ENCODE data around the gene NQO2. TPM values are rescaled to one million over a fixed set of nuclear protein-coding genes. Genes with fewer than 3 reads are reported as not detected.
"Not testable (repeated sequence)": the region's sequence is repeated elsewhere in the genome, so short reads cannot be mapped to it uniquely, and the experiment has no call there.

The NQO2 gene
- total and polyA plus RNA-seq, 2 experiments from 2014 or later = 23.4 to 38.5 TPM

GRCh38 chr6:2998998-2999617 lies 586 bp upstream of the NQO2 start:
- no peaks in the 10 kb centered on the region for H3K9me2 ChIP-seq (replicated peaks; ENCODE audit: insufficient read depth)
- no peaks in the 10 kb centered on the region for H3K36me3 ChIP-seq (replicated peaks; ENCODE audit: insufficient read depth, low read depth)
- H3K4me3 ChIP-seq = peak overlapping the region; percentile 50
- TF ChIP-seq CTCF (IDR thresholded peaks at IDR 0.05; ENCODE audit: poor library complexity) = no peak
- no peak for TF ChIP-seq EZH2 (IDR thresholded peaks at IDR 0.05; ENCODE audit: borderline replicate concordance)
- no peak for TF ChIP-seq EZH2phosphoT487 (IDR thresholded peaks at IDR 0.05; ENCODE audit: low read depth, severe bottlenecking, unreplicated experiment)
- peaks cover 8% of the 10 kb centered on the region for H3K4me1 ChIP-seq (ENCODE audit: insufficient read depth)
- H2AFZ ChIP-seq = peak overlapping the region; percentile 66
- peak overlapping the region; percentile 95 for H3K27ac ChIP-seq
- peaks cover 2% of the 10 kb centered on the region for H3K79me2 ChIP-seq
- 2% methylated on average over 30 of the region's 30 CpGs for WGBS (ENCODE audit: low lambda C conversion rate, missing lambda C conversion rate)
- no peaks in the 10 kb centered on the region for H3K27me3 ChIP-seq
- no peaks in the 10 kb centered on the region for H3K9me3 ChIP-seq (ENCODE audit: low read depth)
- peak; percentile 90 for DNase-seq (ENCODE audit: low spot score)
- H4K20me1 ChIP-seq (ENCODE audit: insufficient read depth, poor library complexity, severe bottlenecking) = no peaks in the 10 kb centered on the region
- peak overlapping the region; percentile 88 for H3K4me2 ChIP-seq

GRCh38 chr6:3001146-3001772 lies 1.6 kb downstream of the NQO2 start:
- no peak overlapping the region for H3K4me2 ChIP-seq
- H3K4me3 ChIP-seq = no peak overlapping the region
- TF ChIP-seq EZH2 (IDR thresholded peaks at IDR 0.05; ENCODE audit: borderline replicate concordance) (no peak), CTCF (IDR thresholded peaks at IDR 0.05; ENCODE audit: poor library complexity) (no peak), EZH2phosphoT487 (IDR thresholded peaks at IDR 0.05; ENCODE audit: low read depth, severe bottlenecking, unreplicated experiment) (no peak)
- H3K9me3 ChIP-seq (ENCODE audit: low read depth) = no peaks in the 10 kb centered on the region
- H3K4me1 ChIP-seq (ENCODE audit: insufficient read depth) = peaks cover 8% of the 10 kb centered on the region
- peaks cover 2% of the 10 kb centered on the region for H3K79me2 ChIP-seq
- no peaks in the 10 kb centered on the region for H3K9me2 ChIP-seq (replicated peaks; ENCODE audit: insufficient read depth)
- WGBS (ENCODE audit: low lambda C conversion rate, missing lambda C conversion rate) = 94% methylated on average over 11 of the region's 11 CpGs
- H3K27me3 ChIP-seq = no peaks in the 10 kb centered on the region
- no peak for DNase-seq (ENCODE audit: low spot score)
- H3K27ac ChIP-seq = no peak overlapping the region
- no peaks in the 10 kb centered on the region for H3K36me3 ChIP-seq (replicated peaks; ENCODE audit: insufficient read depth, low read depth)
- no peaks in the 10 kb centered on the region for H4K20me1 ChIP-seq (ENCODE audit: insufficient read depth, poor library complexity, severe bottlenecking)
- no peak overlapping the region for H2AFZ ChIP-seq

- Histone ChIP-seq H4K20me1 (ENCODE audit: insufficient read depth, poor library complexity, severe bottlenecking) (no peaks in the 10 kb centered on the region), H3K36me3 (replicated peaks; ENCODE audit: insufficient read depth, low read depth) (no peaks in the 10 kb centered on the region), H3K4me3 (no peak overlapping the region), H3K79me2 (peaks cover 2% of the 10 kb centered on the region), H3K4me1 (ENCODE audit: insufficient read depth) (peaks cover 8% of the 10 kb centered on the region), H3K9me3 (ENCODE audit: low read depth) (no peaks in the 10 kb centered on the region), H2AFZ (no peak overlapping the region), H3K27ac (no peak overlapping the region), H3K27me3 (no peaks in the 10 kb centered on the region), H3K9me2 (replicated peaks; ENCODE audit: insufficient read depth) (no peaks in the 10 kb centered on the region), H3K4me2 (no peak overlapping the region)
- DNase-seq (ENCODE audit: low spot score) = peak; percentile 55
- peak; percentile 44 for TF ChIP-seq CTCF (IDR thresholded peaks at IDR 0.05; ENCODE audit: poor library complexity)
- TF ChIP-seq EZH2 (IDR thresholded peaks at IDR 0.05; ENCODE audit: borderline replicate concordance) = no peak
- 62% methylated on average over 2 of the region's 2 CpGs for WGBS (ENCODE audit: low lambda C conversion rate, missing lambda C conversion rate)
Observed at GRCh38 chr6:3001773-3002293, 2.1 kb downstream of the NQO2 start.

- not testable (repeated sequence) for H3K79me2 ChIP-seq; H3K27ac ChIP-seq; DNase-seq (ENCODE audit: low spot score); H3K4me1 ChIP-seq (ENCODE audit: insufficient read depth); H3K9me3 ChIP-seq (ENCODE audit: low read depth); H2AFZ ChIP-seq; H3K4me3 ChIP-seq; H3K4me2 ChIP-seq; H3K27me3 ChIP-seq; H3K9me2 ChIP-seq (replicated peaks; ENCODE audit: insufficient read depth); H4K20me1 ChIP-seq (ENCODE audit: insufficient read depth, poor library complexity, severe bottlenecking); H3K36me3 ChIP-seq (replicated peaks; ENCODE audit: insufficient read depth, low read depth)
- WGBS (ENCODE audit: low lambda C conversion rate, missing lambda C conversion rate) = 87% methylated on average over 4 of the region's 5 CpGs
Observed at GRCh38 chr6:3003226-3003625, 3.5 kb downstream of the NQO2 start.

Data from hepatocyte (in vitro differentiated cells).